Measurements from ENCODE around the gene SERBP1.

The SERBP1 gene

GRCh38 chr1:67464746-67465145, 34.5 kb upstream of the SERBP1 start:
- no peak for TF ChIP-seq SIN3A (IDR thresholded peaks at IDR 0.05; ENCODE audit: borderline replicate concordance, insufficient read depth, low read length)
- TF ChIP-seq FOXP2 (optimal IDR thresholded peaks at IDR 0.05; ENCODE audit: borderline replicate concordance, extremely low read depth, extremely low read length, insufficient read depth): no peak
- no peak for TF ChIP-seq TAF1 (IDR thresholded peaks at IDR 0.05; ENCODE audit: borderline replicate concordance, insufficient read depth, low read length)
- no peak for TF ChIP-seq POLR2AphosphoS5 (IDR thresholded peaks at IDR 0.05; ENCODE audit: low read depth, low read length)
- TF ChIP-seq, protein P1, sequence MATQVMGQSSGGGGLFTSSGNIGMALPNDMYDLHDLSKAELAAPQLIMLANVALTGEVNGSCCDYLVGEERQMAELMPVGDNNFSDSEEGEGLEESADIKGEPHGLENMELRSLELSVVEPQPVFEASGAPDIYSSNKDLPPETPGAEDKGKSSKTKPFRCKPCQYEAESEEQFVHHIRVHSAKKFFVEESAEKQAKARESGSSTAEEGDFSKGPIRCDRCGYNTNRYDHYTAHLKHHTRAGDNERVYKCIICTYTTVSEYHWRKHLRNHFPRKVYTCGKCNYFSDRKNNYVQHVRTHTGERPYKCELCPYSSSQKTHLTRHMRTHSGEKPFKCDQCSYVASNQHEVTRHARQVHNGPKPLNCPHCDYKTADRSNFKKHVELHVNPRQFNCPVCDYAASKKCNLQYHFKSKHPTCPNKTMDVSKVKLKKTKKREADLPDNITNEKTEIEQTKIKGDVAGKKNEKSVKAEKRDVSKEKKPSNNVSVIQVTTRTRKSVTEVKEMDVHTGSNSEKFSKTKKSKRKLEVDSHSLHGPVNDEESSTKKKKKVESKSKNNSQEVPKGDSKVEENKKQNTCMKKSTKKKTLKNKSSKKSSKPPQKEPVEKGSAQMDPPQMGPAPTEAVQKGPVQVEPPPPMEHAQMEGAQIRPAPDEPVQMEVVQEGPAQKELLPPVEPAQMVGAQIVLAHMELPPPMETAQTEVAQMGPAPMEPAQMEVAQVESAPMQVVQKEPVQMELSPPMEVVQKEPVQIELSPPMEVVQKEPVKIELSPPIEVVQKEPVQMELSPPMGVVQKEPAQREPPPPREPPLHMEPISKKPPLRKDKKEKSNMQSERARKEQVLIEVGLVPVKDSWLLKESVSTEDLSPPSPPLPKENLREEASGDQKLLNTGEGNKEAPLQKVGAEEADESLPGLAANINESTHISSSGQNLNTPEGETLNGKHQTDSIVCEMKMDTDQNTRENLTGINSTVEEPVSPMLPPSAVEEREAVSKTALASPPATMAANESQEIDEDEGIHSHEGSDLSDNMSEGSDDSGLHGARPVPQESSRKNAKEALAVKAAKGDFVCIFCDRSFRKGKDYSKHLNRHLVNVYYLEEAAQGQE (IDR thresholded peaks at IDR 0.05; ENCODE audit: insufficient read depth in 1 of 2, low read depth in 2 of 2, low read length in 2 of 2): no peak

DNA sequence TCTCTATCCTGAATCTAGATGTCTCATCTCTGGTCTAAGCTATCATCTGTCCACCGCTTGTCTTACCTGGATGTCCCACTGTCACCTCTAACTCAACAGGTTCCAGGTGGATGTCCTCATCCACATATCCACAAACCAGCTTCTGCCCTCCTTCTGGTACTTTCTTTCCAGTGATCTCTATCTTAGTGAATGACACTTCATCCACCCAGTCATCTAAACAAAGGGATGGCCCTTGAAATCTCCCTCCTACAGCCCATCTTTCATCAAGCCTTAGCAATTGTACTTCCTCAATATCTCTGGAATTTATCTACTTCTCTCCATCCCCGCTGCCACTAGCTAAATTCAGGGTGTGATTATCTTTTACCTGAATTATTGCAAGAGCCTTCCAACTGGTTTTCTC, 33.9 kb upstream of the SERBP1 start:
- TF ChIP-seq, protein P1 (IDR thresholded peaks at IDR 0.05; ENCODE audit: insufficient read depth in 1 of 2, low read depth in 2 of 2, low read length in 2 of 2): no peak
- TF ChIP-seq TAF1 (IDR thresholded peaks at IDR 0.05; ENCODE audit: borderline replicate concordance, insufficient read depth, low read length): no peak
- TF ChIP-seq POLR2AphosphoS5 (IDR thresholded peaks at IDR 0.05; ENCODE audit: low read depth, low read length): no peak
- no peak for TF ChIP-seq FOXP2 (optimal IDR thresholded peaks at IDR 0.05; ENCODE audit: borderline replicate concordance, extremely low read depth, extremely low read length, insufficient read depth)
- TF ChIP-seq SIN3A (IDR thresholded peaks at IDR 0.05; ENCODE audit: borderline replicate concordance, insufficient read depth, low read length): no peak

GRCh38 chr1:67463298-67463955, 33.2 kb upstream of the SERBP1 start:
- no peak for TF ChIP-seq SIN3A (IDR thresholded peaks at IDR 0.05; ENCODE audit: borderline replicate concordance, insufficient read depth, low read length)
- no peak for TF ChIP-seq TAF1 (IDR thresholded peaks at IDR 0.05; ENCODE audit: borderline replicate concordance, insufficient read depth, low read length)
- TF ChIP-seq FOXP2 (optimal IDR thresholded peaks at IDR 0.05; ENCODE audit: borderline replicate concordance, extremely low read depth, extremely low read length, insufficient read depth): no peak
- no peak for TF ChIP-seq POLR2AphosphoS5 (IDR thresholded peaks at IDR 0.05; ENCODE audit: low read depth, low read length)
- TF ChIP-seq, protein P1 (IDR thresholded peaks at IDR 0.05; ENCODE audit: insufficient read depth in 1 of 2, low read depth in 2 of 2, low read length in 2 of 2): no peak

DNA sequence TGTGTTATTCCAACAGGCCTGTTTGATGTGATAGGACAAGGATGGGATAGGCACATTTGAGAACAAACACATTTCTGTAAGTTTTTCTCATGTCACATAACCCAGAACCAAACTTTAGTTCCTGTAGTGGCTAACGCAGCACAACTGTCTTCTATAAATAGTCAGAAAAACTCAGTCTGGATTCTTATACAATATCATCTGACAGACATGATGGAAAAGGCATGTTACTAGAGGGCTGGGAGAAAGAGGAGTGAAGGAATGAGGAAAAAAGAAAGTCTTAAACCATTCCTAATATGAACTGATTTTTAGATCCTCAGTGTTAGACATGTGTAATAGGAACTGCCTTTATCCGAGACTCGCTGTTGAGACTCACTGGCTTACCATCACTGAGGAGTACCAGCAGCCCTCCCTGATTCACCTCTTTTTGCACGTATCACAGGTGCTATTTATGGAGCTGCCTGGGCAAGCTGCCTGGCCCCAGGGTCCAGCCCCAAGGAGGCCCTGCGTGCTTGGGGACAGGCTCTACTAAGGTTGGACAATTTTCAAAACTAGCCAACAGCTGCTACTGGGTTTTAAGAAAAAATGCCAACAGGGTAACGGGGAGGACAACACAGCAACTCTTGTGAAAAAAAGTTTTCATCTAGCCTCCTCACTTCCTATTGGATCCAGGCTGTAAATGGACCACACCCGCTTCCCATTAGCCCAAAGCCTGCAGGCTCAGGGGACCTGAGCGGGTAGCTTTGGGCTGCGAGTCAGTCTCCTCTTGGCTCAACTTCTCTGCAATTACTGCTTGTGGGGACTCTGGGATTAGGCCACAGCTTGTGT, 30.7 kb upstream of the SERBP1 start:
- TF ChIP-seq, protein P1 (IDR thresholded peaks at IDR 0.05; ENCODE audit: insufficient read depth in 1 of 2, low read depth in 2 of 2, low read length in 2 of 2): no peak
- TF ChIP-seq TAF1 (IDR thresholded peaks at IDR 0.05; ENCODE audit: borderline replicate concordance, insufficient read depth, low read length): no peak
- TF ChIP-seq SIN3A (IDR thresholded peaks at IDR 0.05; ENCODE audit: borderline replicate concordance, insufficient read depth, low read length): no peak
